ENCODE results near the gene ADAM8.

GRCh38 chr10:133213641-133214467 is 62.8 kb downstream of the ADAM8 start:
- TF ChIP-seq CTCF (conservative IDR thresholded peaks at IDR 0.05; ENCODE audit: low read depth, low read length) (no peak), EZH2 (IDR thresholded peaks at IDR 0.05; ENCODE audit: low read length, unreplicated experiment) (no peak)

All from PC-3 (cell line).